Ammon's horn (tissue), 1 donor: ENCODE results near the gene FGGY.

Experiments used
- DNase-seq: peaks from one replicate; pipeline ENCODE4 v3.0.0-alpha.2; 2016; ENCODE audit warnings: low spot score

The FGGY gene

GRCh38 chr1:59766227-59766855 lies 469.4 kb downstream of the FGGY start:
- no peak for DNase-seq

GRCh38 chr1:59767119-59767518 lies 470.2 kb downstream of the FGGY start:
- DNase-seq: no peak

- no peak for DNase-seq
Observed at GRCh38 chr1:59768792-59769735, 472.2 kb downstream of the FGGY start.

- no peak for DNase-seq
Observed at GRCh38 chr1:59769736-59770095, 472.8 kb downstream of the FGGY start.

GRCh38 chr1:59771361-59771760 lies 474.5 kb downstream of the FGGY start:
- no peak for DNase-seq

GRCh38 chr1:59775480-59775879 lies 478.6 kb downstream of the FGGY start:
- no peak for DNase-seq

- no peak for DNase-seq
Observed at GRCh38 chr1:59776960-59777852, 480.3 kb downstream of the FGGY start.

GRCh38 chr1:59779949-59780348 lies 483.1 kb downstream of the FGGY start:
- no peak for DNase-seq

GRCh38 chr1:59788825-59789224 lies 491.9 kb downstream of the FGGY start:
- no peak for DNase-seq

GRCh38 chr1:59798600-59798999 lies 501.7 kb downstream of the FGGY start:
- DNase-seq: no peak

GRCh38 chr1:59803458-59804038 lies 506.7 kb downstream of the FGGY start:
- DNase-seq: no peak

GRCh38 chr1:59804301-59804700 lies 507.4 kb downstream of the FGGY start:
- DNase-seq: no peak

- no peak for DNase-seq
Observed at GRCh38 chr1:59805554-59805953, 508.7 kb downstream of the FGGY start.
